GM18867 (cell line): ENCODE measurements around the gene OR2B2.
"Not testable (repeated sequence)": the region's sequence is repeated elsewhere in the genome, so short reads cannot be mapped to it uniquely, and the experiment has no call there.

Experiments used
- ATAC-seq: cut with Tn5 transposase; IDR thresholded peaks from one replicate; pipeline ENCODE4 v1.9.1; 2021; ENCODE audit warnings: mild to moderate bottlenecking, moderate library complexity; ENCODE audit not compliant: unreplicated experiment

OR2B2 gene

GRCh38 chr6:27911956-27912446 is at the start of gene OR2B2:
Gene OR2B2 (minus strand): TSS chr6:27912396. CDS start chr6:27912319, 77 bp downstream.
- ATAC-seq = no peak

- no peak for ATAC-seq
Observed at GRCh38 chr6:27957516-27957915, 45.3 kb upstream of the OR2B2 start.

- no peak for ATAC-seq
Observed at GRCh38 chr6:27956941-27957340, 44.7 kb upstream of the OR2B2 start, which contains the start of gene OR2B6. Gene OR2B6 (plus strand): TSS chr6:27957241. CDS start chr6:27957241, 0 bp downstream.

GRCh38 chr6:27951040-27951439 is 38.8 kb upstream of the OR2B2 start:
- ATAC-seq = no peak

- ATAC-seq = no peak
Observed at GRCh38 chr6:27948237-27948636, 36.0 kb upstream of the OR2B2 start.

GRCh38 chr6:27943072-27943471 is 30.9 kb upstream of the OR2B2 start:
- not testable (repeated sequence) for ATAC-seq

- ATAC-seq = no peak
Observed at GRCh38 chr6:27940766-27941165, 28.6 kb upstream of the OR2B2 start.

- no peak for ATAC-seq
Observed at GRCh38 chr6:27931209-27931608, 19.0 kb upstream of the OR2B2 start.

- ATAC-seq = not testable (repeated sequence)
Observed at GRCh38 chr6:27929930-27930329, 17.7 kb upstream of the OR2B2 start.

GRCh38 chr6:27928041-27928440 is 15.8 kb upstream of the OR2B2 start:
- not testable (repeated sequence) for ATAC-seq

GRCh38 chr6:27924179-27924578 is 12.0 kb upstream of the OR2B2 start:
- ATAC-seq = no peak

GRCh38 chr6:27922949-27923348 is 10.8 kb upstream of the OR2B2 start:
- no peak for ATAC-seq

GRCh38 chr6:27908017-27908416 is 4.2 kb downstream of the OR2B2 start:
- no peak for ATAC-seq

- peak; percentile 67 for ATAC-seq
Observed at GRCh38 chr6:27902335-27903314, 9.6 kb downstream of the OR2B2 start.

GRCh38 chr6:27901801-27902200 is 10.4 kb downstream of the OR2B2 start:
- no peak for ATAC-seq

- not testable (repeated sequence) for ATAC-seq
Observed at GRCh38 chr6:27900197-27900596, 12.0 kb downstream of the OR2B2 start.

GRCh38 chr6:27899543-27899942 is 12.7 kb downstream of the OR2B2 start:
- no peak for ATAC-seq

GRCh38 chr6:27897580-27898206 is 14.5 kb downstream of the OR2B2 start:
- ATAC-seq = no peak

- no peak for ATAC-seq
Observed at GRCh38 chr6:27896398-27896796, 15.8 kb downstream of the OR2B2 start.

GRCh38 chr6:27894839-27895762 is 17.1 kb downstream of the OR2B2 start:
- no peak for ATAC-seq
